ENCODE measurements around the gene ZDHHC1.

ZDHHC1 gene

GRCh38 chr16:67406111-67406971 lies 9.9 kb downstream of the ZDHHC1 start:
- no peak for DNase-seq

DNA sequence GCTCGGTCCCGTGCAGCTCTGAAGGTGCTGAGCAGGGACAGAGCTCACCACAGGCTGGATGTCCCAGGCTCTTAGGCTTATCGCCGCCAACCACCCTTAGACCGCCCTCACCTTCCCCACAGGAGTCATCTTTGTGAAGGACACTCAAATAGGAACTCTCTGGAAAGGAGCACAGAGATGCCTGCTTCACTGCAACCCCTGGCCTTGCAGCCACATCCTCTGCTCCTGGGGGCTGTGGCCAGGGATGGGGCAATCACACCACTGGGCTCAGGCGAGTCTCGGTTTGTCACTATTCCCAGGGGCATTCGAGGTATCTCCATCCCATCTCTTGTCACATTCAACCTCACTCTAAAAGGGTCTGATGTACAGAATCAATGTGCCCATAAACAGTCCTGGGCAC lies 10.9 kb downstream of the ZDHHC1 start:
- DNase-seq: no peak

DNA sequence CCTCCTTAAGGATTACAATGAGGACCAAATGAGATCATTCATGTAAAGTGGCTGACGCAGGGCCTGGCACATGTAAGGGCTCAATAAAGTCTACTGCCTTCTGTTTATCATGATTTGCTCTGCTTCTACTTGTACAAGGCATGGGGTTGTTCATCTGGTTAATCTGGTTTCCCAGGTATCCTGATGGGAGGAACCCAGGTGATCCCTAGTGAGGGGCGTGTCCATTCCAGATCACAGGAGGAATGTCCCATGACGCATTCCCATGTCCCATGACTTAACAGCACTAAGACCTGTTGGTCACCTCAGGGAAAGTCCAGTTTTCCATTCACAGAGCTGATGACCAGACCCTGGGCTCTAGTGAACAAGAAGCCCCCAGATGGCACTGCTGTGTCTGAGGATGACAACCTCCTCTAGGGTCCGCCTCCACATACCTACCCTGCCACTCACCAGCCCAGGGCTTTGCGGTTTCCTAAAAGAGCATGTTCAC lies 11.5 kb downstream of the ZDHHC1 start:
- no peak for DNase-seq

- DNase-seq: no peak
Measured at GRCh38 chr16:67403976-67404555, 12.2 kb downstream of the ZDHHC1 start.

DNA sequence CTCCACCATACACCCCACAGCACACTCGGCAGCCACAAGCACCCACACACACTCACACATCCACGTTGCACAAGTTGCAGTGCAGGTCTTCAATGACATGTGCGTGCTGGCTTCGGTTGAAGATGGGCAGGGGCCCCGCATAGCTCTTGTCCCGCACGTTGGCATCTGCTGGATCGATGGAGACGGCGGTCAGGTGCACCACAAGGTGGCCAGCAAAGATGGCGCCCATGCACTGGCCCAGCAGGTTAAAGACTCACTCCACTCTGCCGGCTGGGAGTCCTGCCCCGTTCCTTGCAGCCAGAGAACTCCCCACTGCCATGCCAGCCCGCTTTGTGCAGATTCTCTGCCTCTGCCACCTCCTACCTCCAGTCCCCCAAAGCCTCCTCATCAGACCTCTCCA lies 15.4 kb downstream of the ZDHHC1 start:
- DNase-seq: no peak

DNA sequence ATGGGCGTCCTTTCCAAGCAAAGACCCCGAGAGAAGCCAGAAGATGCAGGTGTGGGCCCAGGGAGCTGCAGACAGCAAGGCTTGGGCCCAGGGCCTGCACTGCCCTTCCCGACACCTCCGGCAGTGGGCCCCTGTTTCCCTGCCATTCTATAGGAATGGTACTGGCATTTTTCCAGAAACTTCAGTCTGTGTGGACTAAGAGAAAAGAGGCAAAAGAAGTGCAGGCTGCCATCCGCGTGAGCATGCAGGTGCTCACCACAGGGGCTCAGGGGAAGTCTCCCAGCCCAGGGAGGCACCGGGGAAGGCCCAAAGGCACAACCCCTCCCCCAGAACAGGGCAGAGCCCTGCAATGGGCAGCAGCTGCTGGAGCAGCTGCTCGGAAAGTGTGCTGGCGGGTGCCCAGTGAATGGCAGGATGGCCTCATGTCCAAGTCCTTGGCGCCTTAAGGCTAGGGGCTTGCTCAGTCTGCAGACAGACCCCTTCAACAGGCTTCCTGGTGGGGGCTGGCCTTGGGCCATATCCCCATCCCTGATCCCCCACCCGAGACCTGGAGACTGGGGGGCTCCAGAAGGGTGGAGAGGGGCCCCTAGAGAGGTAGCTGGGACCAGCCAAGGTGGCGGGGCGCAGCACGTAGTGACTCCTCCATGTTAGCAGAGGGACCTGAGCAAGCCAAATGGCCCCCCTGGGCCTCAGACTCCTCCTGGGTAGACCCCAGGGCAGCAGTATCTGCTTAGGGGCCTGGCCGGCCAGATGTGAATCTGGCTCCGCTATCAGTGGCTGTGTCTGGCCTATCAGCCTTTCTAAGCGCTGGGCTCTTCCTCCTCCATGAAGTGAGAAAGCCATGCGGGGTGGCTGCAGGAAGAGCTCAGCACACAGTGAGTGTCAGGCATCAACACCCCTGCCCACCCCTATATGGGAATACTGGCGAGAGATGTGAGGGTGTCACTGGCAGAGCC lies 16.2 kb downstream of the ZDHHC1 start:
- no peak for DNase-seq

DNA sequence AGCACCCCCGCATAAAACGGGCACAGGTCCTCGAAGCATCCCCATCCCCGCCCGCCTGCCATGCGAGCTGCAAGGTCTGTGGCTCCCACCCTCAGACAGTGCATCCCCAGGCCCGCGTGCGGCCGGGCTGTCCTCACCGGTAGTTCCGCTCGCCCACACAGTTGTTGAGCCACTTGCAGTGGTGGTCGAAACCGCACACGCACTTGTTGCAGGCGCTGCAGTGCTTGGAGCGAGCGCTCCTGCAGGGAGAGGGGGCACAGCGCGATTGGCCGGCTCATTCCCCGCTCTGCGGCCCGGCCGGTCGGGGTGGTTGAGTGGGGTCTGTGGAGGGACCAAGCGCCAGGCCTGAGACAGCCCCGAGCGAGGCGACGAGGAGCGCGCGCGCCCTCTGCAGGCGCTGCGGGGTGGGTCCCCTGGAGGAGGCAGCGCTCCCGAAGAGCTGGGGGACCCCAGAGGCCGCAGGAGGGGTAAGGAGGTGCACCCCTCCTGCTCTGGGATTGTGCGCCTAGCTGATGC lies 17.0 kb downstream of the ZDHHC1 start:
- no peak for DNase-seq

- DNase-seq: no peak
Measured at GRCh38 chr16:67398546-67399217, 17.6 kb downstream of the ZDHHC1 start.

- DNase-seq: no peak
Measured at GRCh38 chr16:67397812-67398545, 18.3 kb downstream of the ZDHHC1 start.

- DNase-seq: no peak
Measured at GRCh38 chr16:67397036-67397801, 19.1 kb downstream of the ZDHHC1 start.

DNA sequence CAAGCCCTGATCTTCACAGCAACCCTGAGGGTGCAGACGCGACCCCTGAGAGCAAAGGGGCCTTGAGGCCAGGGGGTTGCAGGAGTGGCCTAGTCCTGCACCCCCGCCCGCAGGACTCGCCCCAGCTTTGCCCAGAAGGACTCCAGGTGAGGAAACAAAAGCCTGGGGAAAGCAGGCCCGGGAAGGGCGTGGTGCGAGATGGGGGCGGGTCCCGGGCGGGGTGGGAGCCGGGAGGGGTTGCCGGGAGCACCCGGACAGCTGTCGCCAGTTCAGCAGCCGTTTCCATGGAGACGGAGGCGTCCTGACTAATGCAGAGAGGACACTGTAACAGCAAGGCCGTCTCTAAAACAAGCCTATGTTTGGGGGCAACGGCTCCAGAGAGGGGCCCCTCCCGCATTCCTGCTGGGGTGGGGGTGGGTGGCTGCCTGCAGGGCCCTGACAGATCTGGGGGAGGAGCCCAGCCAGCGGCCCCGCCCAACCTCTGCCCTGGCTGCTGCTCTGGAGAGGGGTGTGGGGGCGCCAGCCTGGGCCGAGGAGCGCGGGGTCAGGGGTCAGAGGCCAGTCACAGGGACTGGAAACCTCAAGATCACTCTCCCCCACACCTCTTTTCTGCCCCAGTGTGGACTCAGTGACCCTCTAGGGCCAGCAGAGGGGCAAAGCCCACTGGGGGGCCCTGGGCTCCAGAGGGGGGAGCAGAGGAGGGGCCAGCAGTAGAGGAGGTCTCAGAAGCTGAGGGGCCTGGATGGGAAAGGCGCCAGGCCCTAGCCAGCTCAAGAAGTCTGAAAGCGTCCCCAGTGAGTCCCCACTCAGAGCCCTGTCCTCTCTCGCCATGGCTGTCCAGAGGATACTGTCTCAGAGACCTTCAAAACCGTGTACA lies 19.9 kb downstream of the ZDHHC1 start:
- DNase-seq: no peak

DNA sequence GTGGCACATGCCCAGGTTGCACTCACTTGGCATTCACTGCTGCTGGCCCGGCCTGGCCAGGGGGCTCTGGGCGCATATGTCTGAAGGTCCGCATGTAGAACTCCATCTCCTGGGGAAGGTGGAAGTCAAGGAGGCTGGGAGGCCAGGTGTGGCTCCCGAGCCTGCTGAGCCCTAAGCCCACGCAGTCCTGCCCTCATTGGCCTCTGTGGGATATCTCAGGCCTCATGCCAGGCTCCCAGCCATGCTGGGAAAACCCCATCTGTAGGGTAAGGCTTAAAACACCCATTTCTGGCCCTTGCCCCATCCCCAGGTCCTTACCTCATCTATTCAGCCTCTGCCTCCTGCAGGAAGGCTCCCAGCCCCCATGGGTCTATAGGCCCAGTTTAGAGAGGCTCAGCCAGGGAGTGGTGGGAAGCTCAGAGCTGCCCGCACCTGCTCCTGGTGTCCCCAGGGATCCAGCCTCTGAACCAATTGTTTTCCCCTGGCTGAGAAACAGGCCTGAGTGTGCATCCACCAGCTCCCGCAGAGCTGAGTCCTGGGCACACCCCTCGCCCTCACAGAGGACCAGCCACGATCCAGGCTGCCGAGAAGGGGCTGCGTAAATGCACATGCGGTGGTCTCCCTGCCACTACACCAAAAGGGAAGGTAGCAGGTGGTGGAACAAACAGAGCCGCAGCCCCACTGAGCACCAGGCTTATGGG lies 20.7 kb downstream of the ZDHHC1 start:
- no peak for DNase-seq

DNA sequence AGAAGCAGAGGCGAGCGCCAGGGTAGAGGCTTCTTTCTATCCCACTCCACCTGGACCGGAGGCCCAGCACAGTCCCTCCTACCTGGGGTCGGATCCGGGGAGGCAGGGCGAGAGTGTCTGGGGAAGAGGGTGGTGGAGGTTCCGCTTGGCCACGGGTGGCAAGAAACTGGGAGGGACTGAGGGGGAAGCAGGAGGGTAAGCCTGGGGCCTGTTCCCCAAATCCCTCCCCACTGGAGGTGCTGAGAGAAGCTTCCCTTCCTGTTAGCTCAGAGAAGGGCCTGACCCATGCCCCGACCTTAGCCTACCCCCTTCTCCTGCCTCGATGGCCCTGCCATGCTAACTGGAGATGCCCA lies 21.2 kb downstream of the ZDHHC1 start:
- DNase-seq: no peak

- DNase-seq: no peak
Measured at GRCh38 chr16:67394155-67395104, 21.8 kb downstream of the ZDHHC1 start.

DNA sequence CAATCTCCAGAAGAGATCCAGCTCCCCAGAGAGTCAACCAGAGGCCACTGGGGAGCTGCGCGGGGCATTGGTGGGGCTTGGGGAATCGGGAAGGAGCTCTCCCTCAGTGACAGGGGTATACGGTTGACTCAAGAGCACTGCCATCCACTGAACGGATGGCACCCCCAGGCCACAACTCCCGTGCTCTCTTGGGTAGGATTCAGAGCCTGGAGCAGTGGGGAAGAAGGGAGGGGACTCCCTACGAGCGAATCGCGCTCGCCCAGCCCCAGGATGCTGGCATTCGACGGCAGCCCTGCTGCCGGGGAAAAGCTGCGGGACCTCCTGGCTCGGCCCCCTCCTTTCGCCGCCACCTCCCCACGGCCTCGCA lies 22.5 kb downstream of the ZDHHC1 start:
- DNase-seq: no peak

- no peak for DNase-seq
Measured at GRCh38 chr16:67393111-67393787, 23.0 kb downstream of the ZDHHC1 start, which contains the start of gene TPPP3. TSS of gene TPPP3 (minus strand) at chr16:67393498. CDS start at chr16:67391111, 2,387 bp downstream.

GRCh38 chr16:67392301-67393059 lies 23.8 kb downstream of the ZDHHC1 start:
- no peak for DNase-seq

Data from NCI-H2029 treated with DMSO at 0.1 percent for 48 hours (cell line).